HG03521 (cell line): Measurements from ENCODE around the gene EYS.

Source experiments
- ATAC-seq: cut with Tn5 transposase; IDR thresholded peaks from one replicate; pipeline ENCODE4 v1.9.1; 2021; ENCODE audit warnings: mild to moderate bottlenecking, moderate library complexity; ENCODE audit not compliant: unreplicated experiment

Gene EYS

GRCh38 chr6:64409948-64410347 is 1297.1 kb downstream of the EYS start:
- no peak for ATAC-seq

GRCh38 chr6:64404396-64404795 is 1302.6 kb downstream of the EYS start:
- no peak for ATAC-seq

- no peak for ATAC-seq
Measured at GRCh38 chr6:64383277-64383676, 1323.7 kb downstream of the EYS start.

- ATAC-seq = no peak
Measured at GRCh38 chr6:64376394-64376793, 1330.6 kb downstream of the EYS start.

GRCh38 chr6:64357430-64357829 is 1349.6 kb downstream of the EYS start:
- ATAC-seq = no peak

GRCh38 chr6:64347411-64347810 is 1359.6 kb downstream of the EYS start:
- no peak for ATAC-seq

- no peak for ATAC-seq
Measured at GRCh38 chr6:64335195-64335594, 1371.8 kb downstream of the EYS start.

- ATAC-seq = no peak
Measured at GRCh38 chr6:64334636-64335035, 1372.4 kb downstream of the EYS start.

- no peak for ATAC-seq
Measured at GRCh38 chr6:64330694-64331307, 1376.2 kb downstream of the EYS start.

GRCh38 chr6:64326939-64327338 is 1380.1 kb downstream of the EYS start:
- no peak for ATAC-seq

- no peak for ATAC-seq
Measured at GRCh38 chr6:64325093-64325492, 1381.9 kb downstream of the EYS start.

GRCh38 chr6:64310214-64310613 is 1396.8 kb downstream of the EYS start:
- no peak for ATAC-seq

- ATAC-seq = no peak
Measured at GRCh38 chr6:64301307-64302236, 1405.5 kb downstream of the EYS start.

GRCh38 chr6:64299176-64299575 is 1407.8 kb downstream of the EYS start:
- no peak for ATAC-seq

- no peak for ATAC-seq
Measured at GRCh38 chr6:64294034-64294433, 1413.0 kb downstream of the EYS start.

- ATAC-seq = no peak
Measured at GRCh38 chr6:64293298-64293697, 1413.7 kb downstream of the EYS start.

- ATAC-seq = no peak
Measured at GRCh38 chr6:64290867-64291266, 1416.2 kb downstream of the EYS start.

- no peak for ATAC-seq
Measured at GRCh38 chr6:64289931-64290330, 1417.1 kb downstream of the EYS start.

GRCh38 chr6:64288351-64288750 is 1418.7 kb downstream of the EYS start:
- ATAC-seq = no peak

- ATAC-seq = no peak
Measured at GRCh38 chr6:64281167-64281566, 1425.9 kb downstream of the EYS start.

GRCh38 chr6:64280569-64280968 is 1426.5 kb downstream of the EYS start:
- ATAC-seq = no peak

- no peak for ATAC-seq
Measured at GRCh38 chr6:64270083-64270482, 1436.9 kb downstream of the EYS start.
